ENCODE data around the gene ABL2. TPM values are rescaled to one million over a fixed set of nuclear protein-coding genes. Genes with fewer than 3 reads are reported as not detected.
"Not testable (repeated sequence)": the region's sequence is repeated elsewhere in the genome, so short reads cannot be mapped to it uniquely, and the experiment has no call there.

The ABL2 gene
- total RNA-seq, 1 donor from 2014 or later = 60.3 TPM

GRCh38 chr1:179217943-179218507 lies 11.5 kb downstream of the ABL2 start:
- DNase-seq (ENCODE audit: low read depth) = peak; percentile 13

- DNase-seq (ENCODE audit: low read depth) = not testable (repeated sequence)
These were observed 16.2 kb downstream of the ABL2 start for GRCh38 chr1:179213317-179213716.

DNA sequence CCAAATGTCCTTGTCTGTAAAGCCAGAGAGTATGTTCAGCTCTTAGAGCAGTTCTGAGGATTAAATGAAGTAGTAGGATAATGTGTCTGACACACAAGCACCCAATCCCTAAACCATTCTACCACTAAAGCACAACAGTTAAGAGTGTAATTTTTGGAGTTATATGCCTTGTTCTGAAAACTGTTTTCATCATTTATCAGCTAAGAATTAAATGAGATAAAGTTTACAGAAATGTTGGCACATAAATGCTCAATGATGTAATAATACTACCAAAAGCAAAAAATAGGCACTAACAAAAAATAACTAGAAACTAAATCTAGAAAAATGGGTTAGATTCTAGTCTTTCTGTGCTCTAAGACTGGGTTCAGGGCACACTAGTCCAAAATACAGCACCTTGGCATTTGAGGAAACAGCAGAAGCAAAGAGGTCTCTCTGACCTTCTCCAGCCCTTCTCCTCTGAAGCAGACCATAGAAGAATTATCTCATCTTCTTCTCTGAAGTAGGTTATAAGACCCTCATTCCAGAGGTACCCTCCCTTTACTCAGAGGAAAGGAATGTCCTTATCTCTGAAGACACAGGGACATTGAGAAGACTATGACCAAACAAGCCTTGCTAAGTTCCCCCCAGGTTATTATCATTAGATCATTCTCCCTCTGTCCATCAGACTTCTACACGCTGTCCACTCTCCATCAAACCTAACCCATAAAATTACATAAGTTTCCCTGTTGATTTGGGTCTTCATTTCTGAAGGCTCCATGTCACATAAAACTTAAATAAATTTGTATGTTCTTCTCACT lies 20.6 kb downstream of the ABL2 start:
- no peak for DNase-seq (ENCODE audit: low read depth)

DNA sequence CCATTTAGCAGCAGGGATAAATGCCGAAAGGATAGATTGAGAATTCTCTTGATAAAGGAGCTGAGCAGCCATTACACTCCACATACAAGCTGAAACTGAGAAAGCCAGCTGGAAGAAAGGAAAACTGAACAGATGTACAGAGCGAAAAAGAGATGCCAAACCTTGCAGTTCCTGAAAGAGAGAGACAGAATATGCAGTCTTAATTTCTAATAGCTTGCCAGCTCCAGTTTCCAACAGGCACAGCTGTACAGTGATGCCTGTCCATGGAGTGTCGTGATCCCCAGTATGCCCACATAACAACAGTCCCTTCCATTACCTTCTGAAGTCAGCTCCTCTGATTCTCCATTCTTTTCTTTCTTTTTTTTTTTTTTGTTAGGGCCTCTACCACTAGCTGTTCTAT lies 22.7 kb downstream of the ABL2 start:
- DNase-seq (ENCODE audit: low read depth) = peak; percentile 37

DNA sequence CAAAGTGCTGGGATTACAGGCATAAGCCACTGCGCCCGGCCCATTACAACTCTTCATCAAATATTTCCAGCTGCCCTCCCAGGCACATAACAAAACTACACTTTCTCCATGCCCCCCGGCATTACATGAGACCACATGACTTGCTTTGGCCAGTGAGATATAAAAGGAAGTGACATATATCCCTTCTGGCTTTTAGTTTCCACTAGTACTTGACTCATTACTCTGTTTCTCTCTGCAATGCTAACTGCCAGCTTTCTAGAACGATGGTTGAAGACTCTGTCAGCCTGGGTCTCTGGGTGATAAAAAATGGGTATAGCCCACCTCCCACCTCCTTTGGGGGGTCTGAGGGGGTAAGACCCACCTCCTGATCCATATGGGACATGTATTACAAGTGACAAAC lies 24.2 kb downstream of the ABL2 start:
- DNase-seq (ENCODE audit: low read depth) = no peak

GRCh38 chr1:179202161-179202560 lies 27.3 kb downstream of the ABL2 start:
- DNase-seq (ENCODE audit: low read depth) = no peak

DNA sequence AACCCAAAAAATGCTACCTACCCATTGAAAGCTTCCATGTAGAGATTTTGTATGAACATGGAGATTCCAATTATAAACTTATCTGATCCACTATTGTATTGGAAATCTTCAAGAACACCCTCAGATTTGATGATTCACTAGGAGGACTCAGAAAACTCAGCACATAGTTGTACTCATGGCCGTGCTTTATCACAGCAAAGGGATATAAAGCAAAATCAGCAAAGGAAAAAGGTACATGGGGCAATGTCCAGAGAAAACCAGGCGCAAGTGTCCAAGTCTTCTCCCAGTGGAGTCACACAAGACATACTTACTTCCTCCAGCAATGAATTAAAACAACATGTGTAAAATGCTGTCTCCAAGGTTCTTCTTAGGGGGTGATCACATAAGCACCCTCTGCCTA lies 28.9 kb downstream of the ABL2 start:
- no peak for DNase-seq (ENCODE audit: low read depth)

- no peak for DNase-seq (ENCODE audit: low read depth)
These were observed 31.7 kb downstream of the ABL2 start for GRCh38 chr1:179197690-179198297.

DNA sequence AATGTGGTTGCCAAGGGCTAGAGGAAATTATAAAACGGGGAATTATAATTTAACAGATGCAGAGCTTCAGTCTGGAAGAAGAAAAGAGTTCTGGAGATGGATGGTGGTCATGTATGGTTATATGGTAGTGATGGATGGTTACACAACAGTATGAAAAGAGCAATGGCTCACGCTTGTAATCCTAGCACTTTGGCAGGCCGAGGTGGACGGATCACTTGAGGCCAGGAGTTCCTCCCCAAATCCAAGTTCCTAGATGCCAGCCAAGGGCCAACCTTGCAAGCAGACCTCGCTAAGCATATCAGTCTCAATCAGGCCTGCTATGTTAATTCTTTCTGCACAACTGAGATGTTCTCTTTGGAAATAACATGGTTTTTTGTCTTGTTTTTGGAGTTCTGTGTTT lies 33.6 kb downstream of the ABL2 start:
- not testable (repeated sequence) for DNase-seq (ENCODE audit: low read depth)

DNA sequence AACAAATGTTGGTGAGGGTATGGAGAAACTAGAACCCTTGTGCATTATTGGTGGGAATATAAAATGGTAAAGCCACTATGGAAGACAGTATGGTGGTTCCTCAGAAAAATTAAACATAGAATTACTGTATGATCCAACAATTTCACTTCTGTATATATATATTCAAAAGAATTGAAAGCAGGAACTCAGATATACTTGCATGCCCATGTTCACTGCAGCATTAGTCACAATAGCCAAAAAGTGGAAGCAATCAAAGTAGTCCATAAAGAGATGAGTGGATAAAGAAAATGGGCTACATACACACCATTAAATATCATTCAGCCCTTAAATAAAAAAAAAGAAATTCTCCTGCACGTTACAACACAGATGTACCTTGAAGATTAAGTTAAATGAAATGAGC lies 34.1 kb downstream of the ABL2 start:
- no peak for DNase-seq (ENCODE audit: low read depth)

GRCh38 chr1:179194068-179194537 lies 35.4 kb downstream of the ABL2 start:
- DNase-seq (ENCODE audit: low read depth) = no peak

GRCh38 chr1:179190861-179191260 lies 38.6 kb downstream of the ABL2 start:
- DNase-seq (ENCODE audit: low read depth) = no peak

DNA sequence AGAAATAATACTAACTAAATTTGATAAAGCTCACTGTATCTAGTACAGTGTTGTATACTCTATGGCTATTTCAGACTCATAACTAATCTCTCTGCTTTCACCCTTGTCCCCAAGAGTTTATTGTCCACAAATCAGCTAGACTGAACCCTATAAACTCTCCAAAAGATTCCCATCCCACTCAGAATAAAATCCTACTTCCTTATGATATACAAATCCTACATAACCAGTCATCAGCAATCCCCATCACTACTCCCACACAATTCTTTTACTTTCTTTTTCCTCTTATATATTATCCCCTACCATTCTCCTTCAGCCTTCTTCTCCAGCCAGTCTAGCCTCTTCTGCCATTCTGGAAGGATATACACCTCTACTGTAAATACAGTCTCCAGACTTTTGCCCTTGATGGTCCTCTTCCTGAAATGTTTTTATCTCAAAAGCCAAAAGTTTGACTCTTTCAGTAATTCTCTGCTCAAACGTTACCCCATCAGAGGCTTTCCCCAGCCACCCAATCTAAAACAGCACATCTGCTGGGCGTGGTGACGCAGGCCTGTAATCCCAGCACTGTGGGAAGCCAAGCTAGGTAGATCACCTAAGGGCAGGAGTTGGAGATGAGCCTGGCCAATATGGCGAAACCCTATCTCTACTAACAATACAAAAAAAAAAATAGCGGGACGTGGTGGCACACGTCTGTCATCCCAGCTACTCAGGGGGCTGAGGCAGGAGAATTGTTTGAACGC lies 41.6 kb downstream of the ABL2 start:
- DNase-seq (ENCODE audit: low read depth) = no peak

DNA sequence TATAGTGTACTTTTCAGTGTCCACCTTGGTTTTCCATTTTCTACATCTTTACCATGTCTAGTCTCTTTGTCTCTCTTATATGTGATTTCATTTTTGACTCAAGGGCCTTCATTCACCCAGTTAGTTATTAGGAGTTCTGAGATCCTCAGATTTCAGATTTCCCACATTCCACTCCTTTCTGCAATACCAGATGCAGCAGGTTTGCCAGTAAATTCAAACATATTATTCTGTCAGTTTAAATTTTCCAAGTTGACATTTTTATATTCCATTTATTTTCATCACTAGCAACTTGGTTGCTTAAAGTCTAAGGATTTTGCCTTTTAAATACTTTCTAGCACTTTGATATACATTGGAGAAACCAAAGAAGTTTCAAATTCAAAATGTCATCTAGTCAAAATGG lies 42.4 kb downstream of the ABL2 start:
- DNase-seq (ENCODE audit: low read depth) = no peak

DNA sequence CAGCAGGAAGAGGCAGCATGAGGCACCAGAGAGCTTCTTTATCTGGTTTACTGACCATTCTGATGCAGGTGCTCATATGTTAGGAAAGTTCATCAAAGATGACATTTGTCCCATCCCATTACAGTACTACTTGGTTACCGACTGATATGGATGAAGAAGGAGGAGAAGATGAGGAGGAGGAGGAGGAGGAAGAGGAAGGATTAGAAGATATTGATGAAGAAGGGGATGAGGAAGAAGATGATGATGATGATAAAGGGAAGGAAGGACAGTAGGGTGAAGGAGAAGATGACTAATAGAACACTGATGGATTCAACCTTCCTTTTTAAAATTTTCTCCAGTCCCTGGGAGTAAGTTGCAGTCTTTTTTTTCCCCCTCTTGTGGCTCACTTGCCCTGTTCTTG lies 45.1 kb downstream of the ABL2 start:
- no peak for DNase-seq (ENCODE audit: low read depth)

- DNase-seq (ENCODE audit: low read depth) = no peak
These were observed 45.6 kb downstream of the ABL2 start for GRCh38 chr1:179183857-179184256.

DNA sequence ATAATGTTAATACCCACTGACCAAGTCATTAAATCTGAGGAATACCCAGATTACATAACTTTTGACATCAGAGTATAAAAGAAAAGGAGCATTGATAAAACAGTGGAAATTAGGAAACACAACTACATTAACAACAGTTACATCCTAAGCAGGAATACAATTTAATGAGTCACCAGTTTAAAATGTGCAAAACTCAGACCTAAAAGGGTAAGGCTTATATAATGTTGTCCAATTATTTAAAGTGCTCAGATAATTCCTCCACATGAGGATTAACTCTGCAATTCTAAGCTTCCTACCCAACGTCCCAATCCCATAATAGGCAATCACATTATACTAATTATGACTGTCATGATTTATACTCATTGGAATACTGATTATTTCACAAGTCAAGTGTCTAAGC lies 50.5 kb downstream of the ABL2 start:
- DNase-seq (ENCODE audit: low read depth) = no peak

DNA sequence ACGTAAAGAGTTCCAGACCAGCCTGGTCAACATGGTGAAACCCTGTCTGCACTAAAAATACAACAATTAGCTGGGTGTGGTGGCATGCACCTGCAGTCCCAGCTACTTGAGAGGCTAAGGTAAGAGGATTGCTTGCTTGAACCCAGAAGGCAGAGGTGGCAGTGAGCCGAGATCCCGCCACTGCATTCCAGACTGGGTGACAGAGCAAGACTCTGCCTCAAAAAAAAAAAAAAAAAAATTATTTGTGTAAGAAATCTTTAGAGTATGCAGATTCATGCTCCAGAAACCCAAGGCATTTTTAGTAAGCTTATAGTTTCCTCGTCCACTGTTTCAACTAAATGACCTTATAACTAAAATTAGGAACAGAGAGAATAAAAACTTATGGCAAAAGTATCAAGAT lies 51.3 kb downstream of the ABL2 start:
- no peak for DNase-seq (ENCODE audit: low read depth)

- DNase-seq (ENCODE audit: low read depth) = no peak
These were observed 51.9 kb downstream of the ABL2 start for GRCh38 chr1:179177615-179178014.

DNA sequence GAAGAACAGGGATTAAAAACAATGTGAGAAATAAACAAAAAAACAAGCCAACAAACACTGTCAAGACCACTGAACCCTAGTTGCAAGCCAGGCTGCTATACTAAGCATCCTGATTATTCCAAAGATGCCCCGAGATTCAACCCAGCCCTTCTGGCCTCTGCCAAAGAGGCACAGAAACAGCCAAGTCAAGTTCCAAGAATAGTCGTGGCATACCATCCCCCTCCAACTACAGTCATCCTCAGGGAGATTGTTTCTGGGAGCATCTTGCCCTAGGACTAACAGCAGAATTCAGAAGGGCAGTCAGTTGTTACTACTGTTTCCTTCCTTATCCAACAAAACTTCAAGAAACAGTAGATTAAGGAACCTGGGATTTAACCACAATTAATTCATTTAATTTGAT lies 52.3 kb downstream of the ABL2 start:
- DNase-seq (ENCODE audit: low read depth) = peak; percentile 92

GRCh38 chr1:179175011-179175841 lies 54.3 kb downstream of the ABL2 start:
- DNase-seq (ENCODE audit: low read depth) = peak; percentile 72

Data from myocyte (in vitro differentiated cells).